Stimulated activated CD4-positive, alpha-beta T cell treated with anti-CD3 and anti-CD28 coated beads, Interleukin-2, amount 100 ng/mL, for 24 hours (primary cell): ENCODE results near the gene CBLN2.

Source experiments
- DNase-seq, 2 donors: peaks; one replicate each; pipeline ENCODE4 v3.0.0-alpha.2; 2020

The CBLN2 gene

DNA sequence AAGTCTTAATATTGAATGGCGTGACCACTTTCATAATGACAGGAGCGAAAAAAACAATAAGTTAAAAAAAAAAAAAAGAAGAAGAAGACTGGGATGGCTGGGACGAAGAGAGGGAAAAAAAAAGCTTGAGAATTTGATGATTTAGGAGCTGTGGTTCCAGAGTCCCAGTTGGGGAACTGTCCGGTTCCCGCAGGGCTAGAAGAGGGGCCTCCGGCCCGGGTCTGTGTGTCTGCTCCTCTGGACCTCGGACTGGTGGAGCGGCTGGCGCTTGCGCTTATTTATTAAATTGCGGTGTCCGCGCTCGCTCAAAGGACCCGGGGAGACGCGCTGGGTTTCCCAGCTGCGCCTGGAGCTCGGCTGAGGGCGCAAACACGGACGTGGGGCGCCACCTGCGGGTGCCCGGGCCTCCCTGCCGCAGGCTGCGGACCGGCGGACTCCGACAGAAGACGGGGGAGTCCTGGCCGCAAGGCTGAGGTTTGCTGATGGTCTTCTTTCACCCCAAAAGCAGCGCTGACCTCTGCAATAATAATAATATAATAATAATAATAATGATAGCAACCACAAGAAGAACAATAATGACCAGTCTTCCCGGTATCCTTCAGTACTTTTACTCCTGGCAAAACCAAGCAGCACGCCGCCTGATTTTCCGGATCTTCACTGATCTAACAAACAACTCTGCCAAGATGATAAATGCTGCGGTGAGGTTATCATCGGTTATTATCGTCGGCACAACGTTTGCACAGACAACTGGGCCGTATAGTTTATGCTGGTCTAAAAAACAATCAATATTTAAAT, at the start of gene CBLN2:
Gene CBLN2 (minus strand): TSS at position 251 of the 795 bp plus-strand sequence. CDS start 2,182 bp downstream, outside the sequence.
- peak; percentile 21 to 66 for DNase-seq

DNA sequence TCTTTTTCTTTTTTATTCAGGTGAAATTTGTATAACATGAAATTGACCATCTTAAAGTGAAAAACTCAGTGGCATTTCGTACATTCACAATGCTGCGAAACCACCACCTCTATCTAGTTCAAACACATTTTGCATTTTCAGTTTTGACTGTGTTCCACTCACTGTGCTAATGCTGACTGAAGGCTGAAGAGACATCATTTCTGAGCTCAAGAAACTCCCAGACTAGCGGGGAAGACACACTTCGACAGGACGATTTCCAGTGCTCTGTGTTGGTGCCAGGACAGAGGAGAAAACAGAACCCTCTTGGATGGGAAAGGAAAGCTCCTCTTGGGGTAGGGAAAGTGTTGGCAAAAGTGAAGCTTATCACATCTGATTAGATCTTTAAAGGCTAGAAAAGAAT, 44.2 kb upstream of the CBLN2 start:
- DNase-seq, result no peak

DNA sequence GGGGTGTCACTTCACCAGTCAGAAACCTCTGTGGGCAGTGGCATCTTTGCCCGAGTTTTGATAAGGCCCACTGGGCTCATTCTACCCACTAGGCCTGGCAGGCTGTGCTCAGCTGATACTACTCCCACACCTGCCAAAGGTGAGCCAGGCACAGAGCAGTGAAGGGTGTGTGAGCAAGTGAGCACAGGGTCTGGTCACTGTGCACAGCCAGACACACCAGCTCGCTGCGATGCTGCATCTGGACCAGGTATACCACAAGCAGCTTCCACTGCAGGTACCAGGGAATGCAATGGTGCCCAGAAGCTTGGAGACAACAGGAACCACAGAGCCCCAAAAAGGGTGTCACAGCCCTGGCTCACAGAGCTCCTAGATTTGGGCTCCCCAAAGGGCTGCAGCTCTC, 40.6 kb upstream of the CBLN2 start:
- DNase-seq, result no peak

DNA sequence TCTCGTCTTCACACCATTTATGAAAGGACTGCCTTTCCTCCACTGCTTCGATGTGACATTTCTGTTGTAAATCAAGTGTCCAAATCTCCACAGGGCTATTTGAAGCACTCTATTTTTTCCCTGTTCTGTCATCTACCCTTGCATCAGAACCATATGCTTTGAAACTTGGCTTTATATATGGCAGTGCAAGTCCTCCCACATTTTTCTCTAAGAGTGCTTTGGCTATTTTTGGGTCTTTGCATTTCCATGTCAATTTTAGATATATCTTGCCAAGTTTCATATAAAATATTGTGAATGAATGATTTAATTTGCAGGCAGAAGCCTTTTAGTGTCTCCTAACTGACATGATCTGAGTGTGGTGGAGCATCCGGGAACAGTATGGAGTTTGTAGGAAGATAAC, 37.8 kb upstream of the CBLN2 start:
- no peak for DNase-seq

DNA sequence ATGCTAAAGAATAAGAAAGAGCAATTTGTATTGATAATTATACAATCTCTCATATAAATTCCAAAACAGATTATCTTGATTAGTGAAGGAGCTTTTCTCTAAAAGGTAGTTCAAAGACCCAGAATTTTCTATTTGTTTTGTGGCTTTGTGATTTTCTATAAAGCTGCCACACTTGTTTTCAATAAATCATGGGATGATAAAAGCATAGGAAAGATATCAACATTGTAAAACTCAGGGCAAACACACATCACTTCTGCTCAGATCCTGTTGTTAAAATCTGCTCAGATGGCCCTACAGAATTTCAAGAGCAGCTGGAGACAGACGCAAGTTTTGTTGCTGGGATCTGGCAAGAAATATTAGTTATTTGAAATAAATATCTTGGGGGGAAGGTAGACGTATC, 28.8 kb upstream of the CBLN2 start:
- no peak for DNase-seq

DNA sequence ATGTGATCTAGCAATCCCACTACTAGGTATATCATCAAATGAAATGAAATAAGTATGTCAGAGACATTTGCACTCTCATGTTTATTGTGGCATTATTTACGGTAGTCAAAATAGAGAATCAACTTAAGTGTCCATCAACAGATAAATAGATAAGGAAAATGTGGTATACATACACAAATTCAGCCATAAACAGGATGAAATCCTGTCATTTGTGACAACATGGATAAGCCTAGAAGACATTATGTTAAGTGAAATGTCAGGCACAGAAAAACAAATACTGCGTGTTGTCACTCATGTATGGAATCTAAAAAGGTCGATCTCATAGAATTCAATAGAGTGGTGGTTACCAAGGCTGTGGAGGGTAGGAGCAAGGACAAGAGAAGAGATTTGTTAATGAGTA, 22.1 kb upstream of the CBLN2 start:
- no peak for DNase-seq

DNA sequence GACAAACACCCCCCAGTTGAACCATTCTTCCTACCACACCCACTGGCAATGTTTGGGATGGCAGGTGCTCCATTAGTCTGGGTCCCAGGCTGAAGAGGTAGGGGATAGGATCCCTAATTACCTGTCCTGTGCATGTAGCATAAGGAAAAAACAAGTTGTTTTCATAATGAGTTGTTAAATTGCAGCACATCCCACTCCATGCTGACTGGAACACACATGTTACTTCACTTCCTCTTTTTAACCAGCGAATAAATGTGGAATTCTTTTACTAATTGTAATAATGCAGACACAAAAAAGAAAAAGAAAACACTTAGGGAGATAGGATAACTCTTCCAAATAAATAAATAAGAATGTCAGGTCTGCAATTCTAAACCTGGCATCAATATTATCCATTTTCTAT, 11.8 kb upstream of the CBLN2 start:
- no peak for DNase-seq

DNA sequence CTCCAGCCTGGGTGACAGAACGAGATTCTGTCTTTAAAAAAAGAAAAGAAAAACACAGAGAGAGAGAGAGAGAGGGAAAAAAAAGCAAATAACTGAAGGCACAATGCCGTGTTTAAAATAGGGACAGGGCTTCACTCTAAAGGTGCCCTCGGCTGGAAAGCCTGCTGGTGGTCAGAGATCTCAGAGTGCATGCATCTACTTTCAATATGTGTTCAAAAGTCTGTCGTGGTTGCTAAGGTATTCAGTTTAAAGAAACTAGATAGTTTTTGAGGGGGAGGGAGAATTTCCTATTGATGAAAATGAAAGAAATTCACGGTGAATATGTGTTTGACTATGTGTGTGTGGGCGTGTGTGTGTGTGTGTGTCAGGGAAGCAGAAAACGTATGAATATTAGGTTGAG, 11.0 kb upstream of the CBLN2 start:
- no peak for DNase-seq

DNA sequence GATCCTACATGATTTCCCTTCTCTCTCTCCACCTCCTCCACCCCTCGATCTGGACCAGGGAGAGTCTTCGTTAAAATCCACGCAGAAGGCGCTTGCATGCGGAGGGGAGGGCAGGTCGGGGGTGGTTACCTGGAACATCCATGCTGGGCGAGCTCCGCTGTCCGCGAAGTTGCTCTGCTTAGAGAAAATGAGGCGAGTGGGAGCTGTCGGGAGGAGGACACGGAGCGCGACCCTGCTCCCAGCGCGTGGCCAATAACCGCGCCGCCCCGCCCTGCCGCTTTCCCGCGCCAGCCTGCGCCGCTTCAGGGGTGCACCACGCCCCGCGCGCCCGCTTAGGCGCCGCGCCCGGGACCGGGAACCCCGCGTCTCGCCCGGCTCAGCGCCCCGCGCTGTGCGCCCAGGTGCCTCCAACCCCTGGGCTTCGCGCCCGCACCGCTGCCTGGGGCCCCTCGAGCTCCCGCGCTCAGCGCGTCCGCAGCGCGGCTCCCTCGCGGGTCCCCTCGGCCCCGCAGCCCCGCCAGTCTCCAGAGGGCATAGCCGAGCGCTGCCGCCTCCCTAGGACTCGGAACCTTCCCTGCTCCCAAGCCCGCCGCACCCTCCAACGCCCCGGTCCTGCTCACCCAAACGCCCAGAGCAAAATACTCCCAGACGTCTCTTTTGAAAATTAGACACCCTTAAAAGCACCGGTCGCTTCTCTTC, 636 bp downstream of the CBLN2 start:
- no peak for DNase-seq

DNA sequence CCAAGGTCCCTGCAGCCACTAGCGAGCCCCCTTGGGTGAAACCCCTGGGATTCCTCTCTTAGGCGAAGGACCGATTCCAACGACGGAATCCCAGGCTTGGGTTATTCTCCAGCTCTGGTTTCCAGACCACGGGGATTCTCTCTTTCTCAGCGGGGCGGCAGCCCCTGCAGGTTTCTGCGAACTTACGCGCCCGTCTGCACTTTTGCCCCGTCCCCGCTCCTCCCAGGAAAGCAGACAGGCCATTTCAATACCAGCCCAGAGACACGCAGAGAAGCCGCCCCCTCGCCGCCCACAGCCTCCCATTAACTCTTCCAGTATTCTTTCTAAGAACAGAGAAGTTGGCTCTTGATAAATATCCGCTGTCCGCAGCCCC, 1.2 kb downstream of the CBLN2 start:
- no peak for DNase-seq

DNA sequence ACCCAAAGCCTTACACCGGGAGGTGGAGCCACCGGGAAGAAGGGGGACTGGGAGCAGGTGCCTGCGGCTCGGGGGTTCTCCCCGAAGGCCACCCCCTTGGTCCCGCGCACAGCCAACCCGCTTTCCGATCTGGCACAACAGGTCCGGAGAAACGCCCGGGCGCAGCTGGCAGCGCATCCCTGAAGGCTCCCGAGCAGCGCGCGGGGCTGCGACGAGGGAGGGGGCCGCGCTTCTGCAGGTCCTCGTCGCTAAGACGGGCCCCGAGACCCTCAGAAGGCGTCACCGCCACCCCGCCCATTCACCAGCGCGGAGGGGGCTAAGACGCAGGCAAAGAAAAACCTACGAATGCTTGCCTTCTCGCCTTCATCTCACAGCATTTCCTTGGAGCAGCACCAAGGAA, 1.8 kb downstream of the CBLN2 start:
- peak in 1 of 2 donors; percentile 6 for DNase-seq

DNA sequence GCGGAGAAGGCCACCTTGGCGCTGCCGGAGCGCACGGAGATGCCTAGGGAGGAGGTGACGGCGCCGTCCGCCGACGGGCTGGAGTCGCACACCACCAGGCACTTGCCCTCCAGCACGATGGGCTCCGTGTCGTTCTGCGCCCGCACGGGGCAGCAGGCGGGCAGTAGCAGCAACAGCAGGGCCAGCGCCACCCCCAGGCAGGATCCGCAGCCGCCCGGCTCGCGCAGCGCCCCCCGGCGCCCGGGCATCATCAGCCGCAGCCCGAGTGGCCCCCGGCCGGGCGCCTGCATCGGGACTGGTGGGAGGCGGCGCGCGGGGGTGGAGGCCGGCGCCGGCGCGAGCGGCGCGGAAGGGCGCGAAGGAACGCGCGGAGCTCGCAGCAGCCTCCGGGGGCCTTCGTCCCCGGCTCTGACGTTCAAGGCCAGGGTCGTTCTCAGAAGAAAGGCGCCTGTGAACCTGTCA, 2.2 kb downstream of the CBLN2 start:
- no peak for DNase-seq

DNA sequence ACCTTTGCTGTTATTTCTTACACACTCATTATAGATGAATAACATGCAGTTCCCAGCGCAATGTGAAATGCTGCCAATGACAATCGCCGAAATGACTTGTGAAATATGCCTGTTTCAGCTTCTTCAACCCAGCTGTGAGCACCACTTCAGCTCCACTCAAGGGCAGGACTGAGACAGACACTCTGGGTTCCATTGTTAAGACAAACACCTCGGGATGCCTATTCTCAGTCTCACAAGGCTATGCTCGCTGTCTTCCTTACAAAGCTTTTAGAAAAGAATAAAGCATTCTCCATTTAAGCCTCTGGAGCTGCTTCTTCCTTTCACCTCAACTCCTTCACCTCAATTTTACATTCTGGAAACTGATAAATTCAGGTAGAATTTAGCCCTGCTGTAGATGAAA, 4.2 kb downstream of the CBLN2 start:
- no peak for DNase-seq

DNA sequence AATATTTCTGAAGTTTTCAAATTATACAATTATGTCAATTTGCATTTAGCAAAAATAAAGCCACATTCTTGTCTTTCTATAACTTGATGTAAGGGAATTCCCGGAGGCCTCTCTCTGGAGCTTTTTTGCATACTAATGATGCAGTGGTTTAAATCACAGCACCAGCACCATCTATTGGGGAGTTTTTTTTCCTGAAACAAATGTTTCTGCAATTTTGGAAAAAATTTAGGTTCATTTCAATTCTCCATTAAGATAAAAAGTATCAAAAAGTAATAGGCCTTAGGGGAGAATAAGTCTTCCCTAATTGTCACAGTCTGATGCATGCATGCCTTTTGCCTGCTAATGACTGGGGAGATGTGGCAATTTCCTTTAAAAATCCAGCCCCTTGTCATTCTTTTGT, 13.5 kb downstream of the CBLN2 start:
- no peak for DNase-seq

DNA sequence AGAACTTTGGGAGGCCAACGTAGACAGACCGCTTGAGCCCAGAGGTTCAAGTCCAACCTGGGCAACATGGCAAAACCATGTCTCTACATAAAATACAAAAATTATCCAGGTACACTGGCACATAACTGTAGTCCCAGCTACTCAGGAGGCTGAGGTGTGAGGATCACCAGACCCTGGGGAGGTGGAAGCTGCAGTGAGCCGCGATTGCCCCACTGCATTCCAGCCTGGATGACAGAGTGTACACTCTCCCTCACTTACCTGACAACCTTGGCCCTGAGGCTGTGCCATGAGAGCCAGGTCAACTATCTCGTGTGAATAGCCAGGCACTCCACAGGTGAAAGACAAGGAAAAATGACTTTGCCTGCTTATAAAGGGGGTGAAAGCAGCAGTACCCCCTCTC, 39.3 kb downstream of the CBLN2 start:
- DNase-seq, result no peak

DNA sequence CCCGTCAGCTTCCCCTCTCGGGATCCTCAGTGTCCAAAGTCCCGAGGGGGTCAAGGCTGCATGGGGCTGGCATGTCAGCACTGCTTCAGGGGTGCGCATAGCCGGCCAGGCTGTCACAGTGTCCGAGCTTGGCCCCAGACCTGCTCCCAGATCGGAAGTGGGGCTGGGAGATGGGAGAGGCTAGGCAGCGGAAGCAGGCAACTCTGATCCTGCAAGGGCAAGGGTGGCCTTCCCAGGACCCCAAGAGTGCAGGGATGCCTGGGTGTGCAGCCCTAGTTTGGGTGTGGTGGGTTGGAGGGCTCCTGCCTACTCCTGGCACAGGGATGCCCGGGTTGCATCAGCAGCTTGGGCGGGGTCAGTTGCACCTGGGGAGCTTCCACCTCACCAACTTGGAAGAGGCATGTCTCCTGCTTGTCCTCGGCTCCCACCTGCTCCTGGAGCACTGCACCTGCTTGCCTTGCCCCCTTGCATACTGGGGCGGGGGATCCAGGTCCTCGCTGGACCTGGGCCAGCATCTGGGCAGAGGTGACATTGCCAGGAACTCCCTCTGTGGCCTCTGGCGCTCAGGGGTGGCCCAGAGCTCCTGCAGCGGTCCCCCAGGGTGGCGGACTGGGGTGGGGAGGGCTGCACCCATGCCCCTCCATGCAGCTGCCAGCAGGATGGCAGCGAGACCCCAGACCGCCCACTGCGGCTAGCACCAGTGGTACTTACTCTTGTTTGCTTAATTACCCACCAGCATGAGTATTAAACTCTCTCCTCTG, 41.3 kb downstream of the CBLN2 start:
- no peak for DNase-seq

DNA sequence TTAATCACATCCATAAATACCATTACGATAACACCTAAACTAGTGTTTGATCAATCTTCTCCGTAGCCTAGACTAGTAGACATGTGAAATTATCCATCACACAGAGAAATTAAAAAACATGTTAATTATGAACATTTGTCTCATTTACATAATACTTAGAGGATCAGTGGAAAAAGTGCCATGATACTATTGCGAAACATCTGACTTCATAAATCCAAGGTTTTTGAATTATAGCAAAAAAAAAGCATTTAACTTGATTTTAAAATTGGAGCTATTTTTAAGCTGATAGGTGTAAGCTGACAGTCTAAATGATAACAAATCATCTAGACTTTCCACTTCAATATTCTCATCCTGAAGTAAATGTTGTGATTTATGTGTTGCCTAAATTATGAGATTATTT, 51.6 kb downstream of the CBLN2 start:
- no peak for DNase-seq
